Karpas-422 (cell line): ENCODE results near the gene COL4A2. TPM values are rescaled to one million over a fixed set of nuclear protein-coding genes. Genes with fewer than 3 reads are reported as not detected.
"Not testable (repeated sequence)": the region's sequence is repeated elsewhere in the genome, so short reads cannot be mapped to it uniquely, and the experiment has no call there.

Experiments
- DNase-seq: peaks from one replicate; pipeline ENCODE4 v3.0.0-alpha.2; 2015
- H2AFZ ChIP-seq: fragments of 200-600 bp; sonication (generic); 2 replicates; pipeline ENCODE4 v1.6.1; 2014; ENCODE audit warnings: antibody characterized with exemption, low read length, mixed read lengths
- H3K27ac ChIP-seq: fragments of 200-600 bp; sonication (generic); 2 replicates; pipeline ENCODE4 v1.5.1; 2014; ENCODE audit warnings: mild to moderate bottlenecking, low read length, moderate library complexity
- H3K27me3 ChIP-seq: fragments of 200-600 bp; sonication (generic); 2 replicates; pipeline ENCODE4 v1.6.1; 2014; ENCODE audit warnings: low read length, mixed read lengths
- H3K36me3 ChIP-seq: fragments of 200-600 bp; sonication (generic); 2 replicates; pipeline ENCODE4 v1.6.1; 2014; ENCODE audit warnings: low read length, mixed read lengths; ENCODE audit not compliant: insufficient read depth
- H3K4me1 ChIP-seq: fragments of 200-600 bp; sonication (generic); 2 replicates; pipeline ENCODE4 v1.6.1; 2014; ENCODE audit warnings: mild to moderate bottlenecking, low read length, mixed read lengths
- H3K4me2 ChIP-seq: fragments of 200-600 bp; sonication (generic); 2 replicates; pipeline ENCODE4 v1.6.1; 2014; ENCODE audit warnings: low read length, low read depth, mild to moderate bottlenecking; ENCODE audit not compliant: poor library complexity, severe bottlenecking
- H3K4me3 ChIP-seq: fragments of 200-600 bp; sonication (generic); 2 replicates; pipeline ENCODE4 v1.5.1; 2014; ENCODE audit warnings: mild to moderate bottlenecking, antibody characterized with exemption, low read length, mixed read lengths
- H3K79me2 ChIP-seq: fragments of 200-600 bp; sonication (generic); 2 replicates; pipeline ENCODE4 v1.6.1; 2014; ENCODE audit warnings: mild to moderate bottlenecking, low read length, mixed read lengths
- H3K9ac ChIP-seq: fragments of 200-600 bp; sonication (generic); 2 replicates; pipeline ENCODE4 v1.6.0; 2014; ENCODE audit warnings: low read length
- H3K9me2 ChIP-seq: fragments of 200-600 bp; sonication (generic), shearing (Covaris generic); replicated peaks from 2 replicates; pipeline ENCODE4 v1.6.0; 2014; ENCODE audit warnings: mild to moderate bottlenecking, low read length, moderate library complexity; ENCODE audit not compliant: insufficient read depth
- H3K9me3 ChIP-seq: fragments of 300-700, 200-600 bp; sonication (generic); 2 replicates; pipeline ENCODE4 v1.6.1; 2014; ENCODE audit warnings: low read length, mixed read lengths
- H4K20me1 ChIP-seq: fragments of 200-600 bp; sonication (generic); 2 replicates; pipeline ENCODE4 v1.6.1; 2014; ENCODE audit warnings: mild to moderate bottlenecking, antibody characterized with exemption, low read length, low read depth; ENCODE audit not compliant: insufficient read depth
- total RNA-seq: library from RNA; depleted of rRNA; stranded (reverse); fragments of >200 nt; shearing (Covaris generic); gene quantifications from 2 replicates; pipeline ENCODE4 v1.2.3, GENCODE V29; 2014; ENCODE audit warnings: low replicate concordance

The COL4A2 gene
- total RNA-seq, 1 experiment from 2014 or later = not detected

DNA sequence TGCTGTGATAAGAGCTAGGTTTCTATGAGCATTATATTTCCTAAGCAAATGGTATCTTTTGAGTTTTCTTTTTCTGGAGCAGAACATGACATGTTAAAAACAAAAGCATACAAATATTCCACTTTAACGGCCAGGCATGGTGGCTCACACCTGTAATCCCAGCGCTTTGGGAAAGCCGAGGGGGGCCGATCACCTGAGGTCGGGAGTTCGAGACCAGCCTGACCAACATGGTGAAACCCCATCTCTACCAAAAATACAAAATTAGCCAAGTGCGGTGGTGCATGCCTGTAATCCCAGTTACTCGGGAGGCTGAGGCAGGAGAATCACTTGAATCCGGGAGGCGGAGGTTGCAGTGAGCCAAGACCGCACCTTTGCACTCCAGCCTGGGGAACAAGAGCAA lies 146.0 kb downstream of the COL4A2 start:
- H3K27ac ChIP-seq, H3K79me2 ChIP-seq, H3K27me3 ChIP-seq, H3K36me3 ChIP-seq, H3K9ac ChIP-seq, H3K4me1 ChIP-seq, H3K4me2 ChIP-seq, H4K20me1 ChIP-seq, DNase-seq, H3K9me3 ChIP-seq, H3K4me3 ChIP-seq, H3K9me2 ChIP-seq, H2AFZ ChIP-seq: not testable (repeated sequence)

DNA sequence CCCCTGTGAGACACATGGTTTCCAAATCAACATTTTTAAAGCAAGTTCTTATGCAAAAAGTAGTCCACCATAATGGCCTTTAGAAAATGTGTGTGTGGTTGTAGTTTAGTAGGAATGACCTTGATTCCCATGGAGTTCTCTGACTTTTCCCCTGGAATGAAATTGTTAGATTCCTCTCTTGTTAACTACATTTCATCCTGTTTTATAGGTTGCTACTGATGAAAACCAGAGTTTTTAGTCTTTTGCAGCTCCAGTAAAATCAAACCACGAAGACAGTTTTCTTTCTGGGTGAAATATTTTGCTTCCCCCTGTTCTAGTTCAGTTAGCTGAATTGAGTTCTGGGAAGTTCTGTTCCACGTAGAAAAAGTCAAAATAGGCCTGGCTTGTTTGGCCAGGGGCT lies 146.7 kb downstream of the COL4A2 start:
- H4K20me1 ChIP-seq = no peaks in the 10 kb centered on the region
- DNase-seq = no peak
- H3K27me3 ChIP-seq = no peaks in the 10 kb centered on the region
- no peaks in the 10 kb centered on the region for H3K36me3 ChIP-seq
- H3K27ac ChIP-seq = no peak overlapping the region
- no peaks in the 10 kb centered on the region for H3K9me2 ChIP-seq
- H3K9me3 ChIP-seq = no peaks in the 10 kb centered on the region
- no peak overlapping the region for H2AFZ ChIP-seq
- H3K4me2 ChIP-seq = no peak overlapping the region
- H3K4me3 ChIP-seq = no peak overlapping the region
- no peaks in the 10 kb centered on the region for H3K79me2 ChIP-seq
- H3K4me1 ChIP-seq = peaks cover 9% of the 10 kb centered on the region
- no peak overlapping the region for H3K9ac ChIP-seq

DNA sequence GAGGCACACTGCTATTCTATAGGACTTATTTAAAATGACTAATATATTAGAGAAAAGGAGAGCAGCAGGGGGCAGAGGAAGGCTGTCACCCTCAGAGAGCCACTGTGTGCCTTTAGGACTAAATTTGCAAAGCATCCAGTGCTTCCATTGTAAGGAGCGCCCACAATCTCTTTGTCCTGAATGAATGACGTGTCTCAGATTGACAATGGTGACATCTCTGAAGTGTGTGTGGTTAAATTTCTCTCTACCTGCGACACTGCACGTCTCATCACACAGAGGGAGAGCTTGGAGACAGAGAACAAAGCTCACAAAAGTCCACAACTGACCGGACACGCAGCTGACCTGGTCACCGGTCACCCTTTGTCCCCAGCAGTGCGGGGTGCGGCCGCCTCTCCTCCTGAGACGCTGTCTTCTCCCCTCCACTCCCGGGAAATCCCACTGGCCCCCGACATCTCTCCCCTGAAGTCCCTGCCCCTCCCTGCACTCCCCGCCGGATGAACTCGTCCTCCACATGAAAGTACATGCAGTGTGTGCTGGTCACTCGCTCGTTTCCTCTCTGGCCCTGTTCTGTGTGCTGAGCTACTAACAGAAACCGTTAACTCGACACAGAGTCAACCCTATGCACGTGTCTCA lies 147.3 kb downstream of the COL4A2 start:
- no peaks in the 10 kb centered on the region for H4K20me1 ChIP-seq
- no peak overlapping the region for H2AFZ ChIP-seq
- no peak overlapping the region for H3K9ac ChIP-seq
- H3K4me2 ChIP-seq = no peak overlapping the region
- H3K4me1 ChIP-seq = peaks cover 15% of the 10 kb centered on the region
- no peak for DNase-seq
- H3K79me2 ChIP-seq = no peaks in the 10 kb centered on the region
- H3K36me3 ChIP-seq = no peaks in the 10 kb centered on the region
- no peak overlapping the region for H3K4me3 ChIP-seq
- no peak overlapping the region for H3K27ac ChIP-seq
- no peaks in the 10 kb centered on the region for H3K9me3 ChIP-seq
- H3K27me3 ChIP-seq = no peaks in the 10 kb centered on the region
- no peaks in the 10 kb centered on the region for H3K9me2 ChIP-seq

DNA sequence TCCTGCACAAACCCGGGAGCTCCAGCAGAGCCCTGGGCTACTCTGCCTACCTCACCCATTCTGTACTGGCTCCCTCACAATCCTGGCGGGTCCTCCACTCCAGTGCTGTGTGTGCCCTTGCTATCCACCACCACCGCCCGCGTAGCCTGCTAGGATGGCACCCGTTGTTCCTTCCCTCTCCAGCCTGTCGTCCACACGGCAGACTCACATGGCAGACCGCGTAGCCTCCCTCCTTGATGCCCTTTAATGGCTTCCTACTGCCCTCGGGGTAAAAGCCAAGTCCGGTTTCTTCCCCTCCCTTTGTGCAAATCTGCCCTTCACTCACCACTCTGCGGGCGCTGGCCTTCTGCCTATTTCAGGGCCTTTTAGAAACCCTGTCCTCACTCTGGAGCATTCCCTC lies 147.9 kb downstream of the COL4A2 start:
- H3K27me3 ChIP-seq = no peaks in the 10 kb centered on the region
- no peak overlapping the region for H3K27ac ChIP-seq
- no peaks in the 10 kb centered on the region for H3K9me3 ChIP-seq
- H3K4me1 ChIP-seq = peaks cover 15% of the 10 kb centered on the region
- no peak overlapping the region for H3K4me3 ChIP-seq
- H4K20me1 ChIP-seq = no peaks in the 10 kb centered on the region
- H3K9me2 ChIP-seq = no peaks in the 10 kb centered on the region
- no peak overlapping the region for H3K9ac ChIP-seq
- no peaks in the 10 kb centered on the region for H3K79me2 ChIP-seq
- H3K36me3 ChIP-seq = no peaks in the 10 kb centered on the region
- no peak overlapping the region for H2AFZ ChIP-seq
- H3K4me2 ChIP-seq = no peak overlapping the region
- DNase-seq = no peak

DNA sequence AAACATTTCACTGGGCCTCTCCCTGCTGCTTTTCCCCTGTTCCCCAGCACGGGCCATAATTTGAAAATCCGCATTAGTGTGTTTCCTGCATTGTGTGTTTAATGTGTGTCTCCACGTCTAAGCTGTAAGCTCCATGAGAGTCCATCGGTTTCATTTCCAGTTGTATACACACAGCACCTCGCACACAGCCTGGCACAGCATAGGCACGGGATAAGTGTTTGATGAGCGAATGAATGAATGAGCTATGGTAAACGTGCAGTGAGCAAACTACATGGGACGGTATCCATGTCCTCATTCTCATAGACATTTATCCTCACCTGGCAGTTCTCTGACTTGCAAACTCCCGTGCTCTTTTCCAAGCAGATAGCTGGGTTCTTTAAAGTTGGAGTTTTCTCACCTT lies 148.4 kb downstream of the COL4A2 start:
- Histone ChIP-seq H3K9ac (no peak overlapping the region), H3K27me3 (no peaks in the 10 kb centered on the region), H3K4me3 (no peak overlapping the region), H2AFZ (no peak overlapping the region), H3K36me3 (no peaks in the 10 kb centered on the region), H4K20me1 (no peaks in the 10 kb centered on the region), H3K9me3 (no peaks in the 10 kb centered on the region), H3K4me2 (no peak overlapping the region), H3K9me2 (no peaks in the 10 kb centered on the region), H3K4me1 (peaks cover 15% of the 10 kb centered on the region), H3K27ac (no peak overlapping the region), H3K79me2 (no peaks in the 10 kb centered on the region)
- DNase-seq = no peak

DNA sequence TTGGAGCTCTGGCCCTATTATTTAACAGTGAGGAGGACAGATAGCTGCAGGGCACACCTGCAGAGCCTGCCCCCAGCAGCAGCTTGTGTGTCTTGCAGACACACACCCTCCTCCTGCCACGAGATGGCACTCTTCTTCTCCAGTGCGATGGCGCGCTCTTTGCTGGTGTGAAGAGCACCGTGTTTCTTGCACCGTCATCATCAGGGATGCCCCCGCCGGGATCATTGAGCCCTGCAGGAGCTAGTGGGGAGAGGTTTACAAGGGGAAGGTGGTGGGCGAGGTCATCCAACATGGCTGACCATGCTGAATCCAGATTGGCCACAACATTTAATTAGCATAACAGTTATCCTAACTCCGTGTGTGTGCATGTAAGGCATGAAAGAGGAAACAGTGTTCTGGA lies 148.9 kb downstream of the COL4A2 start:
- Histone ChIP-seq H2AFZ (no peak overlapping the region), H3K4me2 (peak overlapping the region; percentile 16), H3K4me3 (no peak overlapping the region)

DNA sequence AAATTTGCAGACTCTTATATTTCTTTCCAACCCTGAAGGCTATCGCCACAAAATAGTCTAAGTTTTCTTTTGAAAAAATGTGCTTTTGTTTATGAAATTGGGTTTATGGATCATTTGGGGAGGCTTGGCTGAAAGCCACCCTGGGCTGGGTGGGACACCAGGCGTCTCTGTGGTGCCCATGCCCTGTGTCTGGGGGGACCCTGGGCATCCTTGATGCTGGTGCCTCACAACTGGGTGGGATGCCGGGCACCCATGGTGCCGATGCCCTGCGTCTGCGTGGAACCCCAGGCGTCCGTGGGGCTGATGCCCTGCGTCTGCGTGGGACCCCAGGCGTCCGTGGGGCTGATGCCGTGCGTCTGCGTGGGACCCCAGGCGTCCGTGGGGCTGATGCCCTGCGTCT lies 149.5 kb downstream of the COL4A2 start:
- no peak overlapping the region for H2AFZ ChIP-seq

More for the DNA sequence above, 148.9 kb downstream of the COL4A2 start:
- no peaks in the 10 kb centered on the region for H3K27me3 ChIP-seq
- H3K4me1 ChIP-seq = peaks cover 15% of the 10 kb centered on the region
- H3K79me2 ChIP-seq = no peaks in the 10 kb centered on the region
- H4K20me1 ChIP-seq = no peaks in the 10 kb centered on the region
- DNase-seq = peak; percentile 89
- no peaks in the 10 kb centered on the region for H3K36me3 ChIP-seq
- H3K9me2 ChIP-seq = no peaks in the 10 kb centered on the region
- no peak overlapping the region for H3K9ac ChIP-seq
- no peak overlapping the region for H3K27ac ChIP-seq
- H3K9me3 ChIP-seq = no peaks in the 10 kb centered on the region

DNA sequence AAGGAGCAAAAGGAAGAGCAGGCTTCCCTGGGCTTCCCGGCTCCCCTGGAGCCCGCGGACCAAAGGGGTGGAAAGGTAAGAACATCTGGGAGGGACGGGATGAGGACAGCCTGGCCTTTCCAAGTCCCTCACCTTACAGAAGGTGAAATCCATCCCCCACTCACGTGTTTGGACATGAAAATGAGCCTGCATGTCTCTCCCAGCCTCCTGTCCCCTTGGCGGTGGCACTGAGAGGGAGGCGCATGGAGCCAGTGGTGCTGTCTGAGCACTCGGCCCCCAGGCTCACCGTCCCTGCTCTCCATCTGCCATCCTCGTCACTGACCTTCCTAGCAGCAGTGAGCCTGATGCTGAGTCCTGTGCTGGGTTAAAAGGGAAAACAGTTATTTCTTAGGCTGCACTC lies 150.3 kb downstream of the COL4A2 start:
- Histone ChIP-seq H2AFZ (no peak overlapping the region), H3K4me2 (no peak overlapping the region), H3K36me3 (no peaks in the 10 kb centered on the region), H3K4me3 (no peak overlapping the region), H3K9ac (no peak overlapping the region), H3K79me2 (no peaks in the 10 kb centered on the region), H4K20me1 (no peaks in the 10 kb centered on the region), H3K9me2 (no peaks in the 10 kb centered on the region), H3K27me3 (no peaks in the 10 kb centered on the region), H3K9me3 (no peaks in the 10 kb centered on the region), H3K27ac (no peak overlapping the region), H3K4me1 (peaks cover 15% of the 10 kb centered on the region)
- no peak for DNase-seq

More for the DNA sequence above, 149.5 kb downstream of the COL4A2 start:
- no peaks in the 10 kb centered on the region for H4K20me1 ChIP-seq
- no peaks in the 10 kb centered on the region for H3K79me2 ChIP-seq
- no peak for DNase-seq
- H3K27me3 ChIP-seq = no peaks in the 10 kb centered on the region
- H3K4me2 ChIP-seq = no peak overlapping the region
- H3K9ac ChIP-seq = no peak overlapping the region
- H3K36me3 ChIP-seq = no peaks in the 10 kb centered on the region
- H3K27ac ChIP-seq = no peak overlapping the region
- H3K9me2 ChIP-seq = no peaks in the 10 kb centered on the region
- peaks cover 15% of the 10 kb centered on the region for H3K4me1 ChIP-seq
- no peaks in the 10 kb centered on the region for H3K9me3 ChIP-seq
- H3K4me3 ChIP-seq = no peak overlapping the region

DNA sequence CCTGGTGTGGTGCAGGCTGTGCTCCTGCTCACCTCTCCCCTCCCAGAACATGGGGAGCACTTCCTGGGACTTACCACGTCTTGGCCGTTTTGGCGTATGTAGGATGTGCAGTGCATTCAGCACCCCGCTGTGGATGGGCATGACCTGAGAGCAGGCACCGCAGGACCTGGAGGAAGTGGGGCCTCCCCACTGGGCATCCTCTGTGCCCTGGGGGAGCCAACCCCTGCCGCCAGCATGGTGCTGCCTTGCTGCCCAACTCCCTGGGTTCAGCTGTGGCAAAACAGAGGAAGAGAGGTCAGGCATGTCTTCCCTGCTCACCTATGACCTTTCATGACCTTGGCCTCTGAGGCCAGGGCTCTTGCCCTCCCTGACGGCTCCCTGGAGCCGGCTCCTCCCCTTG lies 150.9 kb downstream of the COL4A2 start:
- H3K9ac ChIP-seq = no peak overlapping the region
- no peak overlapping the region for H3K4me2 ChIP-seq
- no peaks in the 10 kb centered on the region for H3K79me2 ChIP-seq
- no peak for DNase-seq
- H3K4me3 ChIP-seq = no peak overlapping the region
- no peak overlapping the region for H2AFZ ChIP-seq
- H4K20me1 ChIP-seq = no peaks in the 10 kb centered on the region
- no peak overlapping the region for H3K27ac ChIP-seq
- no peaks in the 10 kb centered on the region for H3K9me3 ChIP-seq
- no peaks in the 10 kb centered on the region for H3K36me3 ChIP-seq
- no peaks in the 10 kb centered on the region for H3K27me3 ChIP-seq
- peaks cover 15% of the 10 kb centered on the region for H3K4me1 ChIP-seq
- H3K9me2 ChIP-seq = no peaks in the 10 kb centered on the region
